Colonic mucosa (tissue), 4 donors: ENCODE data around the gene KIF6. TPM values are rescaled to one million over a fixed set of nuclear protein-coding genes. Genes with fewer than 3 reads are reported as not detected.
"Not testable (repeated sequence)": the region's sequence is repeated elsewhere in the genome, so short reads cannot be mapped to it uniquely, and the experiment has no call there.

Experiments used
- DNase-seq: peaks from one replicate; pipeline ENCODE4 v3.0.0-alpha.2; 2020
- H3K27ac ChIP-seq: fragments of 200-600 bp; one replicate; pipeline ENCODE4 v1.8.0; 2021
- H3K27me3 ChIP-seq: fragments of 200-600 bp; one replicate; pipeline ENCODE4 v1.8.0; 2021
- H3K36me3 ChIP-seq: fragments of 200-600 bp; one replicate; pipeline ENCODE4 v1.8.0; 2021
- H3K4me1 ChIP-seq: fragments of 200-600 bp; one replicate; pipeline ENCODE4 v1.8.0; 2021; ENCODE audit warnings: mild to moderate bottlenecking
- H3K4me3 ChIP-seq: fragments of 200-600 bp; one replicate; pipeline ENCODE4 v1.8.0; 2021
- H3K9ac ChIP-seq, 2 donors: one replicate each; pipeline ENCODE4 v1.7.0; 2013; ENCODE audit warnings: control low read depth in 2 of 2, low read depth in 2 of 2, low read length in 2 of 2
- H3K9me3 ChIP-seq: fragments of 200-600 bp; one replicate; pipeline ENCODE4 v1.8.0; 2021
- intact Hi-C: fragments of 100-400 bp; cut with DNase I; formaldehyde crosslinking; loops from one replicate; pipeline ENCODE4 v1.14.1; 2022
- total RNA-seq, 2 donors: library from RNA; stranded (reverse); fragmentation: NEBNext Ultra II Directional in 1 of 2; extraction: Animal tissue kit (Norgen Biotek cat#: 25700) in 1 of 2; gene quantifications; one replicate each; pipeline ENCODE4 v1.2.1, GENCODE V29; 2021
- TF ChIP-seq, protein P1 (sequence below): fragments of 200-600 bp; IDR thresholded peaks from one replicate; pipeline ENCODE4 v1.8.0; 2022; ENCODE audit warnings: antibody characterized with exemption, mild to moderate bottlenecking
- donor health status: healthy.
- donor health status: DM: no; HTN: no; CAD: no.
- donor health status: DM: no; HTN: no; CAD: no.

KIF6 gene
- total RNA-seq, 2 donors from 2014 or later: 0.08 to 0.17 TPM

- no peaks in the 10 kb centered on the region for H3K9me3 ChIP-seq
- no peaks in the 10 kb centered on the region for H3K4me1 ChIP-seq
- no peak overlapping the region for H3K9ac ChIP-seq
- TF ChIP-seq, protein P1, sequence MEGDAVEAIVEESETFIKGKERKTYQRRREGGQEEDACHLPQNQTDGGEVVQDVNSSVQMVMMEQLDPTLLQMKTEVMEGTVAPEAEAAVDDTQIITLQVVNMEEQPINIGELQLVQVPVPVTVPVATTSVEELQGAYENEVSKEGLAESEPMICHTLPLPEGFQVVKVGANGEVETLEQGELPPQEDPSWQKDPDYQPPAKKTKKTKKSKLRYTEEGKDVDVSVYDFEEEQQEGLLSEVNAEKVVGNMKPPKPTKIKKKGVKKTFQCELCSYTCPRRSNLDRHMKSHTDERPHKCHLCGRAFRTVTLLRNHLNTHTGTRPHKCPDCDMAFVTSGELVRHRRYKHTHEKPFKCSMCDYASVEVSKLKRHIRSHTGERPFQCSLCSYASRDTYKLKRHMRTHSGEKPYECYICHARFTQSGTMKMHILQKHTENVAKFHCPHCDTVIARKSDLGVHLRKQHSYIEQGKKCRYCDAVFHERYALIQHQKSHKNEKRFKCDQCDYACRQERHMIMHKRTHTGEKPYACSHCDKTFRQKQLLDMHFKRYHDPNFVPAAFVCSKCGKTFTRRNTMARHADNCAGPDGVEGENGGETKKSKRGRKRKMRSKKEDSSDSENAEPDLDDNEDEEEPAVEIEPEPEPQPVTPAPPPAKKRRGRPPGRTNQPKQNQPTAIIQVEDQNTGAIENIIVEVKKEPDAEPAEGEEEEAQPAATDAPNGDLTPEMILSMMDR: no peak
- no peaks in the 10 kb centered on the region for H3K36me3 ChIP-seq
- no peaks in the 10 kb centered on the region for H3K27me3 ChIP-seq
- no peak overlapping the region for H3K4me3 ChIP-seq
- H3K27ac ChIP-seq: no peak overlapping the region
- intact Hi-C loops: no loop called here
- DNase-seq: no peak
Observed at GRCh38 chr6:39292637-39293036, 432.6 kb downstream of the KIF6 start.

GRCh38 chr6:39289490-39289889, 435.7 kb downstream of the KIF6 start:
- intact Hi-C loops: no loop called here

DNA sequence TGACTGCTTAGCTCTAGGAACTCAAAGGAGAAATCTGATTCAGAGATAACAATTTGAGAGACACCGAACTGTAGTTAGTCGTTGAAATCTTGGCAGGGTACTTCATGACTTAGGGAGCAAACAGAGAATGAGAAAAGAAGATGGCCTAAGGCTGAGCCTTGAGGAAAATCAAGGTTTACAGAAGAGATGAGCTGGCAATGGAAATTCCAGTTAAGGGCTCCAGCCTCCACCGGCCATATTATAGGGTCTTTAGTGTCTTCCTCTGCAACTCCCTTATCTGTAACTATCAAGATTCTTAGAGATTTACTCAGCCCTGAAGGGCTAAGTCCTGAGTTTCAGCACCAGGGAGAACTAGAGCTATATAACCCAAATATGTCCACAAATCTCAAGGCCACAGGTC, 437.6 kb downstream of the KIF6 start:
- no peak overlapping the region for H3K27ac ChIP-seq
- H3K4me1 ChIP-seq: no peaks in the 10 kb centered on the region
- H3K27me3 ChIP-seq: no peaks in the 10 kb centered on the region
- TF ChIP-seq, protein P1: no peak
- no peak for DNase-seq
- intact Hi-C loops: no loop called here
- H3K9me3 ChIP-seq: no peaks in the 10 kb centered on the region
- H3K4me3 ChIP-seq: no peak overlapping the region
- H3K9ac ChIP-seq: no peak overlapping the region
- H3K36me3 ChIP-seq: no peaks in the 10 kb centered on the region

More at GRCh38 chr6:39289490-39289889, 435.7 kb downstream of the KIF6 start:
- no peaks in the 10 kb centered on the region for H3K36me3 ChIP-seq
- H3K4me3 ChIP-seq: no peak overlapping the region
- H3K27ac ChIP-seq: no peak overlapping the region
- no peak overlapping the region for H3K9ac ChIP-seq
- no peak for DNase-seq
- no peaks in the 10 kb centered on the region for H3K4me1 ChIP-seq
- TF ChIP-seq, protein P1: no peak
- H3K27me3 ChIP-seq: no peaks in the 10 kb centered on the region
- H3K9me3 ChIP-seq: no peaks in the 10 kb centered on the region

DNA sequence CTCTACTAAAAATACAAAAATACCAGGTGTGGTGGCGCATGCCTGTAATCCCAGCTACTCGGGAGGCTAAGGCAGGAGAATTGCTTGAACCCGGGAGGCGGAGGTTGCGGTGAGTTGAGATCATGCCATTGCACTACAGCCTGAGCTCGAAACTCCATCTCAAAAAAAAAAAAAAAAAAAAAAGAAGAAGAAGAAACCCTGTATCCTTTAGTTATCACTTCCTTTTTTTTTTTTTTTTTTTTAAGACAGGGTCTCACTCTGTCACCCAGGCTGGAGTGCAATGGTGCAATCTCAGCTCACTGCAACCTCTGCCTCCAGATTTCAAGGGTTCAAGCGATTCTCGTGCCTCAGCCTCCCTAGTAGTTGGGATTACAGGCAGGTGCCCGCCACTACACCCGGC, 438.6 kb downstream of the KIF6 start:
- H3K36me3 ChIP-seq, DNase-seq, H3K27me3 ChIP-seq, H3K9ac ChIP-seq, H3K27ac ChIP-seq, H3K4me1 ChIP-seq, H3K9me3 ChIP-seq, intact Hi-C loops, H3K4me3 ChIP-seq: not testable (repeated sequence)

- DNase-seq: no peak
- H3K4me3 ChIP-seq: no peak overlapping the region
- H3K27ac ChIP-seq: no peak overlapping the region
- H3K27me3 ChIP-seq: no peaks in the 10 kb centered on the region
- no peak overlapping the region for H3K9ac ChIP-seq
- H3K36me3 ChIP-seq: no peaks in the 10 kb centered on the region
- intact Hi-C loops: no loop called here
- H3K4me1 ChIP-seq: peaks cover 6% of the 10 kb centered on the region
- H3K9me3 ChIP-seq: no peaks in the 10 kb centered on the region
- TF ChIP-seq, protein P1: no peak
Observed at GRCh38 chr6:39282774-39283173, 442.4 kb downstream of the KIF6 start.

DNA sequence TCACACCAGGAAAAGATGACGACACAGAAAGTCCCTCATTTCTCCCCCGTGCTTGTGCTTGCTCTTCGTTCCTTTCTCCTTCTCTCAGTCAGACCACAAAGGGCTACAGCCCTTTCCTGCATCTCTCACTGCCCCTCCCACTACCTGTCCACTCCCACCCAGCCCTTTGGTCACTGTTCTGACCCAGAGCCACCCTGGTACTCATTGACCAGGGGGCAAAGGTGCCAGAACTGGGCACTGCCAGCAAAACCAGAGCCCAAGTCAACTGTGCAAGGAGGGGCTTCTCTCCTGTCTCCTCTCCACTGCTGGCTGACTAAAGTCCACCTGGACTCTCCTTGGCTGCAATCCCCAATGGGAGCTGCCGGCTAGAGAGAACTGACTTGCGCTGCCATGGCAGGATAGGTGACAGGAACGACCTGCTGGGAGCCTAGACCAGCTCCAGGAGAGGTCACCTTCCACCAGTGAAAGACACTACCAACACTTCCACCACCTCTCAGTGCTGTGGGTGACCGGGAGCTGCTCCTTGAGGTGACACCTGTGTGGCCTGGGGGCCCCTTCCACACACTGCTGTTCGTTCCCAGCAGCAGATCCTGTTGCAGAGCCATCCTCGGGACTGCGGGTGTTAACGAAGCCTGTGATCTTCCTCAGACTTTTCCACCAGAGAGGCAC, 443.8 kb downstream of the KIF6 start:
- Histone ChIP-seq H3K27ac (peak overlapping the region; percentile 91), H3K4me1 (peaks cover 6% of the 10 kb centered on the region), H3K9ac (peak overlapping the region; percentile 4 to 23), H3K36me3 (no peaks in the 10 kb centered on the region), H3K27me3 (no peaks in the 10 kb centered on the region), H3K9me3 (no peaks in the 10 kb centered on the region), H3K4me3 (no peak overlapping the region)
- intact Hi-C loops: no loop called here
- TF ChIP-seq, protein P1: no peak
- DNase-seq: peak; percentile 63
